ENCODE results near the gene PIP4K2B.

The PIP4K2B gene

DNA sequence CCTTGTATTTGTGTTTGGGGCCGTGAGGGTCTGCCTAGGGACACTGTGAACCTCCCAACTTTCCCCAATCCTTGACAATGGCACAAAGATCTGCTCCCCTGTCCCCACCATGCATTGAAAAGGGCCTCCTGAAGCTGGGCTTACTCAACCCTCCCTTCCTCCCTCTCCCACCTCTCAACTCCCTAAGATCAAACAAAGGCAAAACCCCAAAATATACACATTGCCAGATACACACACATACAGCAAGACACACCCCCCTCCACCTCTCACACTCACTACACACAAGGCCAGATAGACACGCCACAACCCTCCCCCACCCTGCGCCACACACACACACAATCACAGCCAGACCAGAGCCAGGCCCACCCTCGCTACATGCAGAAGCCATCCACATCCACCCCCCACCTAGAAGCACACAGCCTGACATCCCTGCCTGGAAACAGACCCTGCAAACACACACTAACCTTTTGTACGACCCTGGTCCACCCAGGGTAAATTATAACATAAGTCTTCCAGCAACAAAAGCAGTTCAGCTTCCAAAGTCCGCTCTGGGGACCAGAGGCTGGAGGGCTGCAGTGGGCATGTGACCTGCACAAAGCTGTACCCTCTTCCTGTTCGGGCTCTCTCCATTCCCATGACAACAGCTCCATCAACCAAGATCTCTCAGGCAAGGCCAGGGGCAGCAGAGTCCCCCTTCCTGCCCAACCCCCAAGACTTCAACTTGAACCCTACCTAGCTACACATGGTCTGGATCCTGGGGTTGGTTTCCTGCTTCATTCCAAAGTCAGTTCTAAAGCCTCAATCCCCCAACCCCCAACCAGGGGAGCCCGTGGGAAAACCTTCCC, 53.1 kb downstream of the PIP4K2B start:
- no peak for DNase-seq (ENCODE audit: low read depth in 3 of 3)

GRCh38 chr17:38745545-38745944, 53.8 kb downstream of the PIP4K2B start:
- no peak for DNase-seq (ENCODE audit: low read depth in 3 of 3)

DNA sequence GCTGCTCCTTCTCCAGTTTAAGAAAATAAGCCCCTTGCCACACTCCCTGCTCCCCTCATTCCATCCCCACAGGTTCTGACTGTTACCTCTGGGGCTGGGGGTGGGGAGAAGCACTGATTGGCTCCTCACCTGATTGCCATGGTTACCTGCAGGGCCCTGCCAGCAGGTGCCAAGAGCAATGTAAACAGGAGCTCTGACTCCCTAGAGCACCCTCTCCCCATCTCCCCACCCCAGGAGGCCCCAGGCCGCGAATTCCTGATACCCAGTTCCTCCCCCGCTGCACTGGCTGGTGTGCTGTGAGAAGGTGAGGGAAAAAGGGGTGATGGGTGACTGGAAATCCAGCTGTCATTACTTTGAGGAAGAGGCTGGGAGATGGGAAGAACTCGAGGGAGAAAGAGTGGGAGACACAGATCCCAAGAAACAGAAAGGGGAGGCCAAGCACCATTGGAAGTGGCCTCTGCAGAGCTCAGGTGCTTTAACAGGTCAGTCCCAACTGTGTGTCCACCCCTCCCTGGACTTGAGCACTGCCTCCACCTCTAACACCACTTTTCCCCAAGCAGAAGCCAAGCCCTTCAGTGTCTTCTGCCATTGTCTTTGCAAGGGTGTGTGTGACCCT, 55.7 kb downstream of the PIP4K2B start:
- DNase-seq (ENCODE audit: low read depth in 3 of 3): no peak

DNA sequence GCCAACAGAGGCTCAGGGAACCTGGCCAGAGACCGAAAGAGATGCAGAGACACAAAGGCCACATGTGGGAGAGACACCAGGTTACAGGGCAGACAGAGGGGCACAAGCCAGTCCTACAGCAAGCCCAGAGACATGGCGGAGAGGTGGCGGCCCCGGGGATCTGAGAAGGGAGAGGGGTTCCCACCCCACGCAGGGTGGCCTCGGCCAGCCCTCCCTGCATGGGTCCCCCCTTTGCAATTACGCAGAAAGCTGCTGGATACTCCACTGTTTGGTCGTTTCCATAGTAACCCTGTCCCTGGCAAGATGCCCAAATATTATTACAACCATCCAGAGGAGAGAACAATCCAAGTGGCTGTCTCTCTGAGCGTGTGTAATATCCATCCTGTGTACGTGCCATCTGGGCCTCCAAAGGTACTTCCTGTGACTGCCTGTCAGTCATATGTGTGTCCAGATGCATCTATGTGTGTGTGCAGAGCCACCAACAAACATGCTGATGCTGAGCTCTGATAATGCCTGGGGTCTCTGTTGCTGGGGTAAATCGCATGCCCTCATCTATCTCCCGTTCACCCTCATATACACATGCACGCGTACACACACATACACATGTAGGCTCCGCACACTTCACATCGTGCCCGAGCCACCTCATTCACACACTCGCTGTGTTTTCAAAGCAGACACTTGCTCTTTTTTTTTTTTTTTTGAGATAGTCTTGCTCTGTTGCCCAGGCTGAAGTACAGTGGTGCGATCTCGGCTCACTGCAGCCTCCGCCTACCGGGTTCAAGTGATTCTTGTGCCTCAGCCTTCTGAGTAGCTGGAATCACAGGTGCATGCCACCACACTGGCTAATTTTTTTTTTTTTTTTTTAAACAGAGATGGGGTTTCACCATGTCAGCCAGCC, 56.7 kb downstream of the PIP4K2B start:
- no peak for DNase-seq (ENCODE audit: low read depth in 3 of 3)

DNA sequence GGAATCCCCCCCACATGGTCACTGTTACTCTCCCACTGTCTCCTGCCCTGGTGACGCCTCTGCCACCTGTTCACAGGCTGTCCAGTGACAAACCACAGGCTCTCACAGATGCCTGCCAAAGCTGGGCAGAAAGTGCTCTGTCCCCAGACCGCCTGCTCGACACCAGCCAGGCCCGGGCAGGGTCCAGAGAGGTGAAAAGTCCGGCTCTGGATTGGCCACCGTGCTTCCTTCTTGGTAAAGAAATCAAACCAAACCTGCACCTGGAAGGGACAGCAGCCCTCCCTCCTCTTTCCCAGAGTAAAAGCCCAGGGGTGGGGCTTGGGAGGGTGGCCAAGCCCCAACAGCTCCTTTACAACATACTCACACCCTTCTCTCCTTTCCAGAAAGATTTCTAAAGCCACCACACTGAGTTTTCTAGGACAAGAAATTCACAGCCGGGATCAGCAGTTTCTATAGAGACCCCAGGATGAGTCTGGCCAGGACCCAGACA, 57.4 kb downstream of the PIP4K2B start:
- no peak for DNase-seq (ENCODE audit: low read depth in 3 of 3)

GRCh38 chr17:38741461-38741860, 57.9 kb downstream of the PIP4K2B start:
- DNase-seq (ENCODE audit: low read depth in 3 of 3): no peak

DNA sequence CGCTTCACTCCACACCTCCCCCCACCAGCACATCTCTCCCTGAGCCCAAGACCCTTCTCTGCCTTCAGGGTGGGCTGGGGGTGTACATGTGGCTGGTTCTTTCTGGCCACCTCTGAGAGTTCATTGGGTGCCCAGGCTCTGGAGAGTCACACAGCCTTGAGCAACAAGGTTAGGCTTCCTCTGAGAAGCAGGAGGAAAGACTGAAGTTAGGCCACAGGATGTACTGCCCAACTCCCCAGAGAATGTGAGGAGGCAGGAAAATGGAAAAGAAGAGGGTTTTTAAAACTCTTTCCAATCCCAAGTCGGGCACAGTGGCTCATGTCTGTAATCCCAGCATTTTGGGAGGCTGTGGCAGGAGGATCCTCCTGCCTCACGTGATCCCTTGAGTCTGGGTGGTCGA, 58.5 kb downstream of the PIP4K2B start:
- no peak for DNase-seq (ENCODE audit: low read depth in 3 of 3)

DNA sequence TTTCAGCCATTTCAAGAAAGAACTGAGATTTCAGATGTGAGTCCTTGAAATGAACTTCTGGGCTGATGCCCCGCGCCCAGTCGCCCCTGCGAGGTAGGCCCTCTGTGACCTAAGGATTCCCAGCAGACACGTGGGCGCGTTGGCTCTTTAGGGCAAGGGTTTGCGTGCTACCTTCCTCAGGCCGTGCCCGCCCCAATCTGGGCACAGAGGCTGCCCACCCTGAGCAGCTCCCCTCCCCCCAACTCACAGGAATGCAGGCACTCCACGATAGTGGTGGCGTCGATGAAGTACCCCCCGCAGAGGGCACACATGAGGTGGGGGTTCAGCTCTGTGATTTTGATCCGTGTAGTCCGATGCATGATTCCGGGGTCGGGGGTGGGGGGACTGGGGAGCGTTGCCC, 59.3 kb downstream of the PIP4K2B start:
- DNase-seq (ENCODE audit: low read depth in 3 of 3): no peak

DNA sequence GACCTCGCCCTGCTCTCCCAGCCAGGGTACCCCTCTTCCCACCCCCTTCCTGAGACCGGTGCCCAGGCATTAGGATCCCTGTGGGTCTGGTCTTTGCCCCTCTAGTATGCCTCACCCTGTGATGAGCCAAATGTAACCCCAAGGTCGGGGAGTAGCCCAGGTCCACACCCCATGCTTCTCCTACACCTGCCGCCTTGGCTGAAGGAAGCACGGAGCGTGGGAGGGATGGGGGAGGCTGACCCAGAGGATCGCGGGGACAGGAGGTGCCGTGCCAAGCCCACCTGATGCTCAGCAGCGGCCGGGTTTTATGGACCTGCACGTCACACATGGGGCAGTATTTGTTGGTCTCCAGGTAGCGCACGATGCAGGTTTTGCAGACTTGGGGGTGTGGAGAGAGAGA, 60.1 kb downstream of the PIP4K2B start:
- no peak for DNase-seq (ENCODE audit: low read depth in 3 of 3)

DNA sequence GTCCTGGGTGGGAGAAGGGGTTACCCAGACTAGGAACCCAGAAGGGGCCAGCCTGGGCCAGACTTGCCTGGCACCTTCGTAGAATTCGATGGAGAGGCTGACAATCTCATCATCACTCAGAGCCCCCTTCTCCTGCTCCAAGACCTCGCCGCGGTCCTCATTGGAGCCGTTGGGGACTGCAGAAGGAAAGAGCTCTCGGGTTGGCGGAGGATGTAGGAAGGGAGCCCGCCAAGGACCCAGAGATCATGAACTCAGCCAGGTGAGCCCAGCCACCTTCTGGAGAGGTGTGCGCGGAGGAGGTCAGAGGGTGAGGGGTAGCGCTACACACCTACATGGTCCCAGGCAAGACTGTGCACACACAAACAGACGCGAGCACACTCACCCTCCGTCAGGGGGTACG, 60.7 kb downstream of the PIP4K2B start:
- DNase-seq (ENCODE audit: low read depth in 3 of 3): no peak

- DNase-seq (ENCODE audit: low read depth in 3 of 3): no peak
These were observed 61.2 kb downstream of the PIP4K2B start for GRCh38 chr17:38738007-38738662.

GRCh38 chr17:38735161-38735997, 64.0 kb downstream of the PIP4K2B start:
- peak; percentile 59 to 72 (median 70) for DNase-seq (ENCODE audit: low read depth in 3 of 3)

DNA sequence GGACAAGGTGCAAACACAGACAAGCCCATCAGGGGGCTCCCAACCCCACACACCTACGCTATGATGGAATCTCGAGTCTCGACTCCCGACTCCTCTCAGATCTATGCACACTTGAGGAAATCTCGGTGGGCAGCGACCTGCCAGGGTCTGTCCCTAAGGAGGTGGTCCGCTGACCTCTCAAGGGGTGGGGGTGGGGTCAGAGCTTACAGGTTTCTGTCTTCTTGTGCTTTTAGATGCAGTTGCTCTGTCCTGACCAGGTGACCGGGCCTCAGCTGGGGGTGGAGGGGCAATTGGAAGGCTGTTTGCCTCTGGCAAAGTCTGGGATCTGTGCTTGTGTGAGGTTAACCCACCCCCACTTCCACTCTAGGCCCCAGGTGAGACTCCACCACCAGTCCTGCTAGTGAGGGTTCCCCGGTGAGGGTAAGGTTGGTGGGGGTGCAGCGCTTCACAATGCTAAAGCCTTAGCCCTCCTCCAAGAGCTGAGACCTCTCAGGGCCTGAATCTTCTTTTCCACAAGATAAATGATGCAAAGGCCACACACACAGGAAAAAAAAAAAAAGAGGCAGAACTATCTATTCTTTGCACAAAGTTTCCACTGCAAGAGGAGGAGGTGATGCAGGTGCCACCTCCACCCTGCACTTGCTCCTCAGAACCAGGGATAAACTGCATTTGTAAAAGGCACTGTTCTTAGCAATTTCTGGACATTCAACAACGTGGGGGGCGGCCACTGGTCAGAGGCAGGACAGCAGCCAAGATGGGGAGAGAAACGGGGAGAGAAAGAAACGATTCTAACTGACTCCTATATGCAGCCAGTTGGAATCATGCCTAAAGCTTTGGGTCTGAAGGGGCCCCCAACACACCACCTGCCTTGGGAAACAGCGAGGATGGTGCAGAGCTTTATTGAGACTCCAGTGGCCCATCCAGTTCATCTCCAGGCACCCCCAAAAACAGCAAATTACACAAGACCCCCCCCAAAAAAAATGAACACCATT, 65.1 kb downstream of the PIP4K2B start:
- no peak for DNase-seq (ENCODE audit: low read depth in 3 of 3)

DNA sequence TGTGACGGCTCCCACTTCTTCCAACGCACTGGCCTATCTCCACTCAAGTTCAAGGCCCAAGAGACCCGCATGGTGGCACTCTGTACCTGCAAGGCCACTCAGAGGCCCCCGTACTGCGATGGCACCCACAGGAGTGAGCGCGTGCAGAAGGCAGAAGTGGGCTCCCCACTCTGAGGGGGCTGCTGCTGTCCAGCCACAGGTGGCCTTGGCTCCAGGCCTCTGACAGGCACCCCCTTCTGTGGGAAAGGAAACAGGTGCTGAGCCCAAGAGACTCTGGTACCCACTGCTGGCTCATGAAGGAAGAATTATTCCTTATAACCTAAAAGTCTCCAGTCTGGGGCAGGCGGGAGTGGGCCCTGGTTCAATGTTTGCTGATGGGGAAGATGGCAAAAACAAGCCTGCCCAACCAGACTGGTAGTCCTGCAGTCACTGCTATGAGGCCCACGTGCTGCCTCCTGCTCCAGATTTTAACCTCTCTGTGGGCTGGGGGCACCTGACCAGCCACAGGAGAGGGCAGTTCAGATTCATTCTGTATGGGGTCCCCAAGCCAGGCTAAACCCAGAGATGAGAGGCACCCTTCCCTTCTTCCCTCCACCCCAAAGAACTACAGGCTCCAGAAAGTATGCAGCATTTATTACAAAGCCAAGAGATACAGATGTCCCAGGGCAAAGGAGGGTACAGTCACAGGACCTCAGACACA, 65.9 kb downstream of the PIP4K2B start:
- no peak for DNase-seq (ENCODE audit: low read depth in 3 of 3)

GRCh38 chr17:38732376-38733281, 66.7 kb downstream of the PIP4K2B start:
- no peak for DNase-seq (ENCODE audit: low read depth in 3 of 3)

GRCh38 chr17:38731526-38732294, 67.6 kb downstream of the PIP4K2B start:
- no peak for DNase-seq (ENCODE audit: low read depth in 3 of 3)

Data from stimulated activated CD4-positive, alpha-beta T cell treated with anti-CD3 and anti-CD28 coated beads, TNF-alpha, amount 100 ng/mL, for 4 hours (primary cell).